H9 (cell line): Measurements from ENCODE around the gene CACNB4. TPM values are rescaled to one million over a fixed set of nuclear protein-coding genes. Genes with fewer than 3 reads are reported as not detected.

Experiments
- DNase-seq: peaks from one replicate; pipeline ENCODE4 v3.0.0-alpha.2; 2017
- H2AFZ ChIP-seq: one replicate; pipeline ENCODE4 v1.6.1; 2013; ENCODE audit warnings: mild to moderate bottlenecking, low read length, control low read depth, moderate library complexity
- H2AK5ac ChIP-seq: 2 replicates; pipeline ENCODE4 v1.6.1; 2013; ENCODE audit warnings: low read length, control low read depth, mixed read lengths; ENCODE audit not compliant: insufficient read length
- H2BK120ac ChIP-seq: one replicate; pipeline ENCODE4 v1.6.1; 2013; ENCODE audit warnings: low read depth, mild to moderate bottlenecking, low read length, control low read depth, inconsistent platforms; ENCODE audit not compliant: poor library complexity, severe bottlenecking
- H2BK12ac ChIP-seq: 2 replicates; pipeline ENCODE4 v1.6.1; 2013; ENCODE audit warnings: low read length, control low read depth, mixed read lengths, low read depth; ENCODE audit not compliant: insufficient read length
- H2BK15ac ChIP-seq: 2 replicates; pipeline ENCODE4 v1.6.1; 2013; ENCODE audit warnings: low read depth, low read length, control low read depth
- H2BK20ac ChIP-seq: one replicate; pipeline ENCODE4 v1.6.1; 2013; ENCODE audit warnings: low read depth, mild to moderate bottlenecking, low read length, control low read depth, inconsistent platforms; ENCODE audit not compliant: poor library complexity, severe bottlenecking
- H2BK5ac ChIP-seq: 2 replicates; pipeline ENCODE4 v1.6.1; 2013; ENCODE audit warnings: low read length, control low read depth, mixed read lengths; ENCODE audit not compliant: insufficient read length
- H3K14ac ChIP-seq: 2 replicates; pipeline ENCODE4 v1.6.1; 2013; ENCODE audit warnings: low read length, control low read depth; ENCODE audit not compliant: insufficient read depth
- H3K18ac ChIP-seq: 2 replicates; pipeline ENCODE4 v1.6.1; 2013; ENCODE audit warnings: low read depth, mild to moderate bottlenecking, mixed read lengths, low read length, control low read depth; ENCODE audit not compliant: insufficient read length
- H3K23ac ChIP-seq: 2 replicates; pipeline ENCODE4 v1.6.1; 2013; ENCODE audit warnings: low read length, control low read depth, mixed read lengths, low read depth; ENCODE audit not compliant: insufficient read length
- H3K23me2 ChIP-seq: 2 replicates; pipeline ENCODE4 v1.6.1; 2013; ENCODE audit warnings: low read depth, mild to moderate bottlenecking, mixed read lengths, low read length, control low read depth; ENCODE audit not compliant: insufficient read length, poor library complexity, severe bottlenecking
- H3K27ac ChIP-seq: 2 replicates; pipeline ENCODE4 v1.5.1; 2013; ENCODE audit warnings: low read length, control low read depth, mixed read lengths, low read depth; ENCODE audit not compliant: insufficient read length
- H3K27me3 ChIP-seq: 2 replicates; pipeline ENCODE4 v1.6.1; 2013; ENCODE audit warnings: low read length, control low read depth, inconsistent platforms; ENCODE audit not compliant: insufficient read depth
- H3K4ac ChIP-seq: 2 replicates; pipeline ENCODE4 v1.6.1; 2013; ENCODE audit warnings: low read depth, mild to moderate bottlenecking, control low read depth, inconsistent platforms, low read length, moderate library complexity
- H3K4me1 ChIP-seq: 2 replicates; pipeline ENCODE4 v1.6.1; 2013; ENCODE audit warnings: low read length, control low read depth, inconsistent platforms; ENCODE audit not compliant: insufficient read depth
- H3K4me2 ChIP-seq: 2 replicates; pipeline ENCODE4 v1.6.1; 2013; ENCODE audit warnings: low read length, control low read depth, mixed read lengths; ENCODE audit not compliant: insufficient read length, insufficient read depth
- H3K56ac ChIP-seq: 2 replicates; pipeline ENCODE4 v1.6.1; 2013; ENCODE audit warnings: low read depth, mild to moderate bottlenecking, mixed read lengths, low read length, control low read depth; ENCODE audit not compliant: insufficient read length
- H3K79me1 ChIP-seq: 2 replicates; pipeline ENCODE4 v1.6.1; 2013; ENCODE audit warnings: low read depth, mild to moderate bottlenecking, moderate library complexity, low read length, control low read depth, inconsistent platforms; ENCODE audit not compliant: insufficient read depth, poor library complexity, severe bottlenecking
- H3K79me2 ChIP-seq: 2 replicates; pipeline ENCODE4 v1.6.1; 2013; ENCODE audit warnings: low read length, control low read depth, inconsistent platforms; ENCODE audit not compliant: insufficient read depth
- H3K9ac ChIP-seq: 2 replicates; pipeline ENCODE4 v1.6.1; 2013; ENCODE audit warnings: low read length, control low read depth, mixed read lengths; ENCODE audit not compliant: insufficient read length; ENCODE audit errors: extremely low read depth
- H3K9me3 ChIP-seq: one replicate; pipeline ENCODE4 v1.6.1; 2013; ENCODE audit warnings: low read depth, low read length, inconsistent platforms; ENCODE audit not compliant: control insufficient read depth
- H3T11ph ChIP-seq: one replicate; pipeline ENCODE4 v1.6.1; 2013; ENCODE audit warnings: mild to moderate bottlenecking, low read length, control low read depth, inconsistent platforms
- H4K20me1 ChIP-seq: one replicate; pipeline ENCODE4 v1.6.1; 2013; ENCODE audit not compliant: control insufficient read depth, insufficient read length, insufficient read depth
- H4K5ac ChIP-seq: 2 replicates; pipeline ENCODE4 v1.6.1; 2013; ENCODE audit warnings: low read depth, mild to moderate bottlenecking, mixed read lengths, low read length, control low read depth; ENCODE audit not compliant: insufficient read length
- H4K8ac ChIP-seq: replicated peaks from 2 replicates; pipeline ENCODE4 v1.6.1; 2013; ENCODE audit warnings: low read length, control low read depth, mixed read lengths, low read depth; ENCODE audit not compliant: insufficient read length
- H4K91ac ChIP-seq: 2 replicates; pipeline ENCODE4 v1.6.1; 2013; ENCODE audit warnings: low read depth, mild to moderate bottlenecking, moderate library complexity, mixed read lengths, low read length, control low read depth; ENCODE audit not compliant: insufficient read length
- H3K27ac Mint-ChIP-seq, 3 experiments: 2 replicates in 2 of 3; 3 replicates in 1 of 3; pipeline ENCODE4 v1.8.0; 2020 to 2021; ENCODE audit warnings: mixed read lengths in 3 of 3, mild to moderate bottlenecking in 1 of 3, moderate library complexity in 1 of 3
- H3K27me3 Mint-ChIP-seq: 2 replicates; pipeline ENCODE4 v1.8.0; 2021; ENCODE audit warnings: low read depth, mild to moderate bottlenecking, moderate library complexity, mixed read lengths
- H3K36me3 Mint-ChIP-seq, 3 experiments: 2 replicates in 2 of 3; 3 replicates in 1 of 3; pipeline ENCODE4 v1.8.0; 2020 to 2021; ENCODE audit warnings: low read depth in 3 of 3, mixed read lengths in 3 of 3; ENCODE audit not compliant: insufficient read depth in 1 of 3
- H3K4me1 Mint-ChIP-seq, 2 experiments: 2 replicates each; pipeline ENCODE4 v1.8.0; 2020; ENCODE audit warnings: mixed read lengths in 2 of 2
- H3K4me3 Mint-ChIP-seq, 2 experiments: 2 replicates in 1 of 2; 3 replicates in 1 of 2; pipeline ENCODE4 v1.8.0; 2020 to 2021; ENCODE audit warnings: mild to moderate bottlenecking in 2 of 2, mixed read lengths in 2 of 2, moderate library complexity in 1 of 2
- H3K9me3 Mint-ChIP-seq, 2 experiments: 2 replicates in 1 of 2; 3 replicates in 1 of 2; pipeline ENCODE4 v1.8.0; 2020; ENCODE audit warnings: mild to moderate bottlenecking in 2 of 2, mixed read lengths in 2 of 2, moderate library complexity in 1 of 2
- WGBS: extraction: QIAGEN DNeasy Blood & Tissue Kit; methylation state at CpG from one replicate; pipeline ENCODE4 v1.1.7; 2013; ENCODE audit warnings: missing lambda C conversion rate, low lambda C conversion rate, mixed read lengths; ENCODE audit not compliant: insufficient read length; ENCODE audit errors: extremely low coverage; 5-methylcytosine and 5-hydroxymethylcytosine counted together
- total RNA-seq: library from RNA; stranded (reverse); gene quantifications from 2 replicates; pipeline ENCODE4 v1.2.1, GENCODE V29; 2021
- TF ChIP-seq, protein P1 (sequence below): fragments of 200-600 bp; sonication (generic); conservative IDR thresholded peaks from 3 replicates; pipeline ENCODE4 v1.8.0; 2021; ENCODE audit warnings: antibody characterized with exemption, mild to moderate bottlenecking

Gene CACNB4
- total RNA-seq, 1 experiment from 2014 or later = 1.4 TPM

DNA sequence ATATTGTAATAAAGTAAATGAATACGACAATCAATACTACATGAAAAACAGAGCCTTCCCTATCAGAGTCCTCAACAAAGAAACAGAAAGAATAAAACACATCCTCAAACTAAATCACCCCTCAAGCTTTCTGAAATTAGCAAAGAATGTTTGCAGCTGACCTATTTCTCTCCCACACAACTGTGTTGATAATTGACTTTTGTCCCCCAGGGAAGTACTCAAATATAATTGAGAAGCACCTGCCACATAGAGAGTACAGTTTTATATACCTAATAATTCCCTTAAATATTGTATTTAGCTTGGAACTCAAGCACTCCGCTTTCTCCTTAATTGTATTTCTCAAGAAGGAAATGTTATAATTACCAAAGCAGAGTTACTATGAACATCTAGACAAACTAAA lies 12.6 kb downstream of the CACNB4 start:
- Mint-ChIP-seq H3K27me3 (peaks cover 2% of the 10 kb centered on the region), H3K9me3 (no peaks in the 10 kb centered on the region), H3K36me3 (no peaks in the 10 kb centered on the region; a peak in 1 of 7 replicates), H3K27ac (no peak overlapping the region), H3K4me3 (no peak overlapping the region), H3K4me1 (no peaks in the 10 kb centered on the region)
- Histone ChIP-seq H3K27ac (no peak overlapping the region), H3K4me2 (no peak overlapping the region), H3K18ac (no peak overlapping the region), H3K79me1 (no peaks in the 10 kb centered on the region), H4K20me1 (no peaks in the 10 kb centered on the region), H2BK5ac (no peak overlapping the region), H3K56ac (no peak overlapping the region), H2BK15ac (no peak overlapping the region), H4K8ac (no peak overlapping the region), H2BK120ac (no peak overlapping the region), H3K9me3 (no peaks in the 10 kb centered on the region), H3K79me2 (no peaks in the 10 kb centered on the region), H3T11ph (no peak overlapping the region), H4K5ac (no peak overlapping the region), H2BK20ac (no peak overlapping the region), H4K91ac (no peak overlapping the region), H3K4me1 (no peaks in the 10 kb centered on the region), H2BK12ac (no peak overlapping the region), H3K27me3 (no peaks in the 10 kb centered on the region), H3K23me2 (no peaks in the 10 kb centered on the region), H2AK5ac (no peak overlapping the region), H3K14ac (no peak overlapping the region), H3K23ac (no peak overlapping the region), H3K9ac (no peak overlapping the region), H2AFZ (no peak overlapping the region), H3K4ac (no peak overlapping the region)
- DNase-seq = no peak
- no CpG with 5 or more reads among the region's 2 CpGs for WGBS
- TF ChIP-seq, protein P1, sequence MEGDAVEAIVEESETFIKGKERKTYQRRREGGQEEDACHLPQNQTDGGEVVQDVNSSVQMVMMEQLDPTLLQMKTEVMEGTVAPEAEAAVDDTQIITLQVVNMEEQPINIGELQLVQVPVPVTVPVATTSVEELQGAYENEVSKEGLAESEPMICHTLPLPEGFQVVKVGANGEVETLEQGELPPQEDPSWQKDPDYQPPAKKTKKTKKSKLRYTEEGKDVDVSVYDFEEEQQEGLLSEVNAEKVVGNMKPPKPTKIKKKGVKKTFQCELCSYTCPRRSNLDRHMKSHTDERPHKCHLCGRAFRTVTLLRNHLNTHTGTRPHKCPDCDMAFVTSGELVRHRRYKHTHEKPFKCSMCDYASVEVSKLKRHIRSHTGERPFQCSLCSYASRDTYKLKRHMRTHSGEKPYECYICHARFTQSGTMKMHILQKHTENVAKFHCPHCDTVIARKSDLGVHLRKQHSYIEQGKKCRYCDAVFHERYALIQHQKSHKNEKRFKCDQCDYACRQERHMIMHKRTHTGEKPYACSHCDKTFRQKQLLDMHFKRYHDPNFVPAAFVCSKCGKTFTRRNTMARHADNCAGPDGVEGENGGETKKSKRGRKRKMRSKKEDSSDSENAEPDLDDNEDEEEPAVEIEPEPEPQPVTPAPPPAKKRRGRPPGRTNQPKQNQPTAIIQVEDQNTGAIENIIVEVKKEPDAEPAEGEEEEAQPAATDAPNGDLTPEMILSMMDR = no peak
